Neural cell (in vitro differentiated cells): Measurements from ENCODE around the gene RPRD1B.

Experiments used
- CTCF ChIP-seq: fragments of 450-650 bp; IDR thresholded peaks from 2 replicates; pipeline ENCODE4 v1.5.1; 2014; ENCODE audit warnings: antibody characterized with exemption, mild to moderate bottlenecking, moderate library complexity; ENCODE audit not compliant: poor library complexity, severe bottlenecking
- EP300 ChIP-seq: fragments of 450-650 bp; conservative IDR thresholded peaks from 2 replicates; pipeline ENCODE4 v1.6.1; 2014; ENCODE audit warnings: antibody characterized with exemption, mild to moderate bottlenecking, moderate library complexity; ENCODE audit not compliant: poor library complexity, severe bottlenecking
- POLR2AphosphoS5 ChIP-seq: IDR thresholded peaks from 2 replicates; pipeline ENCODE4 v1.6.1; 2012
- SMC3 ChIP-seq: fragments of 450-650 bp; conservative IDR thresholded peaks from 2 replicates; pipeline ENCODE4 v1.6.1; 2014; ENCODE audit warnings: antibody characterized with exemption, mild to moderate bottlenecking, moderate library complexity; ENCODE audit not compliant: poor library complexity

GRCh38 chr20:38049800-38050199 lies 16.3 kb downstream of the RPRD1B start:
- TF ChIP-seq CTCF, result no peak
- TF ChIP-seq EP300, result no peak
- TF ChIP-seq SMC3, result no peak
- no peak for TF ChIP-seq POLR2AphosphoS5
